ENCODE data around the gene TRIM33.

Gene TRIM33

DNA sequence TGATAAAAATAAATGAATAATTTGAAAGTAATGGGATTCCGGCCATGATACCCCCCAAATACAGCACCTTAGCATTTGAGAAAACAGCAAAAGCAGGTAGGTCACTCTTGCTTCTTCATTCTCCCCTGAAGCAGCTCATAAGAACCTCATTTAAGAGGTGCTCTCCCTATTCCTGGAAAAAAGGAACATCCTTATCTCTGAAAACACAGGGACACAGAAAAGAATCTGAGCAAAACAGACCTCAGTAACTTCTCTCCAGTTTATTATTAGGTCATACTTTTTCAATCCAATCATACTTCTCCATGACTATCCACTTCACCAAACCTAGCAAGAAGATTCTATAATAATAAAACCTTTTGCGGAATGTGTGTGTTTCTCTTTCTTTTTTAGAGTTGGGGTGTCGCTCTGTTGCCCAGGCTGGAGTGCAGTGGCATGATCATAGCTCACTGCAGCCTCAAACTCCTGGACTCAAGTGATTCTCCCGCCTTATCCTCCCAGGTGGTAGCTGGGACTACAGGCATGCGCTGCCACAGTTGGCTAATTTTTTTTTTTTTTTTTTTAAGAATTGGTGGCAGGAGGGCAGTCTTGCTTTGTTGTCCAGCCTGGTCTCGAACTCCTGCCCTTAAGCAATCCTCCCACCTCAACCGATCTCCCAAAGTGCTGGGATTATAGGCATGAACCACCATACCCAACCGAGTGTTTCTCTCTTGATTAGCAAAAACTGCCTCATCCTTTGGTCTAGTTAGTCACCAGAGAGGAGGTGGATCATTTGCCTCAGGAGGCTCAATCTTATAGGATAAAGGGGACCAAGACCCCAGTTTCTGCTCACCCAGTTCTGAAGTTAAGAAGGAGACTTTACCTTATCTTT lies 10.6 kb upstream of the TRIM33 start:
- H3K4me3 ChIP-seq (ENCODE audit: control insufficient read depth, low read depth, low read length) = no peak overlapping the region
- no peak for DNase-seq (ENCODE audit: low read depth)
- TF ChIP-seq, protein P1, sequence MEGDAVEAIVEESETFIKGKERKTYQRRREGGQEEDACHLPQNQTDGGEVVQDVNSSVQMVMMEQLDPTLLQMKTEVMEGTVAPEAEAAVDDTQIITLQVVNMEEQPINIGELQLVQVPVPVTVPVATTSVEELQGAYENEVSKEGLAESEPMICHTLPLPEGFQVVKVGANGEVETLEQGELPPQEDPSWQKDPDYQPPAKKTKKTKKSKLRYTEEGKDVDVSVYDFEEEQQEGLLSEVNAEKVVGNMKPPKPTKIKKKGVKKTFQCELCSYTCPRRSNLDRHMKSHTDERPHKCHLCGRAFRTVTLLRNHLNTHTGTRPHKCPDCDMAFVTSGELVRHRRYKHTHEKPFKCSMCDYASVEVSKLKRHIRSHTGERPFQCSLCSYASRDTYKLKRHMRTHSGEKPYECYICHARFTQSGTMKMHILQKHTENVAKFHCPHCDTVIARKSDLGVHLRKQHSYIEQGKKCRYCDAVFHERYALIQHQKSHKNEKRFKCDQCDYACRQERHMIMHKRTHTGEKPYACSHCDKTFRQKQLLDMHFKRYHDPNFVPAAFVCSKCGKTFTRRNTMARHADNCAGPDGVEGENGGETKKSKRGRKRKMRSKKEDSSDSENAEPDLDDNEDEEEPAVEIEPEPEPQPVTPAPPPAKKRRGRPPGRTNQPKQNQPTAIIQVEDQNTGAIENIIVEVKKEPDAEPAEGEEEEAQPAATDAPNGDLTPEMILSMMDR (conservative IDR thresholded peaks at IDR 0.05; ENCODE audit: control insufficient read depth, insufficient read depth, low read depth, low read length) = no peak

GRCh38 chr1:114517348-114517747 lies 6.3 kb upstream of the TRIM33 start:
- no peak overlapping the region for H3K4me3 ChIP-seq (ENCODE audit: control insufficient read depth, low read depth, low read length)
- TF ChIP-seq, protein P1 (conservative IDR thresholded peaks at IDR 0.05; ENCODE audit: control insufficient read depth, insufficient read depth, low read depth, low read length) = no peak
- peak; percentile 14 for DNase-seq (ENCODE audit: low read depth)

DNA sequence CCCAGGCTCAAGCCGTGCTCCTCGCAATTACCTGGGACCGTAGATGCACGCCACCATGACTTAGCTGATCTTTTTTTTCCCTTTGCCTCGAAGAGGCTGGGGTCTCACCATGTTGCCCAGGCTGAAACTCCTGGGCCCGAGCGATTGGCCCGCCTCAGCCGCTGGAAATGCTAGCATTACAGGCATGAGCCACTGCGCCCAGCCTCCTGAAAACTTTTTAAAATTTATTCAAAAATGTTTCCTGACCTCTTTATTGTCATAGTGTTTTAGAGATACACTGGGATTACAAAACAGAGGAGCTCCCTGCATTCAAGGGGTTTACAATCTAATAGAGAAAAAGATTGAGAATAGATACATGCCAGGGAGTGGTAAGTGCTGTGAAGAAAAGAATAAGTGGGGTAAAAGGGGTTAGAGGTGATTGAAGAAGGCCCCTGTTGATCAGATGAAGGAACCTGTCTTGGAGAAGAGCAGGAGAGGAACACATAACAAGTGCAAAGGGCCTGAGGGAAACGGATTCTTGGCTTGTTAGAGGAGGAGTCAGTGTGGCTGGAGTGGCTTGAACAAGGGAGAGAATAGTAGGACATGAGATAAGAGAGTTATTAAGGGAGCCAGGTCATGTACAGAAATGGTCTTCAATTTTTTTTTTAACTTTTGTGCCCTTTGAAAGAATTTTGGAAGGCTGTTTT lies 1.7 kb upstream of the TRIM33 start:
- no peak for DNase-seq (ENCODE audit: low read depth)
- TF ChIP-seq, protein P1 (conservative IDR thresholded peaks at IDR 0.05; ENCODE audit: control insufficient read depth, insufficient read depth, low read depth, low read length) = no peak
- H3K4me3 ChIP-seq (ENCODE audit: control insufficient read depth, low read depth, low read length) = no peak overlapping the region

GRCh38 chr1:114510274-114511031 lies 550 bp downstream of the TRIM33 start:
- H3K4me3 ChIP-seq (ENCODE audit: control insufficient read depth, low read depth, low read length) = peak overlapping the region; percentile 90
- TF ChIP-seq, protein P1 (conservative IDR thresholded peaks at IDR 0.05; ENCODE audit: control insufficient read depth, insufficient read depth, low read depth, low read length) = no peak
- DNase-seq (ENCODE audit: low read depth) = peak; percentile 12

- peak overlapping the region; percentile 90 for H3K4me3 ChIP-seq (ENCODE audit: control insufficient read depth, low read depth, low read length)
- TF ChIP-seq, protein P1 (conservative IDR thresholded peaks at IDR 0.05; ENCODE audit: control insufficient read depth, insufficient read depth, low read depth, low read length) = no peak
- DNase-seq (ENCODE audit: low read depth) = no peak
Measured at GRCh38 chr1:114509596-114510273, 1.3 kb downstream of the TRIM33 start.

DNA sequence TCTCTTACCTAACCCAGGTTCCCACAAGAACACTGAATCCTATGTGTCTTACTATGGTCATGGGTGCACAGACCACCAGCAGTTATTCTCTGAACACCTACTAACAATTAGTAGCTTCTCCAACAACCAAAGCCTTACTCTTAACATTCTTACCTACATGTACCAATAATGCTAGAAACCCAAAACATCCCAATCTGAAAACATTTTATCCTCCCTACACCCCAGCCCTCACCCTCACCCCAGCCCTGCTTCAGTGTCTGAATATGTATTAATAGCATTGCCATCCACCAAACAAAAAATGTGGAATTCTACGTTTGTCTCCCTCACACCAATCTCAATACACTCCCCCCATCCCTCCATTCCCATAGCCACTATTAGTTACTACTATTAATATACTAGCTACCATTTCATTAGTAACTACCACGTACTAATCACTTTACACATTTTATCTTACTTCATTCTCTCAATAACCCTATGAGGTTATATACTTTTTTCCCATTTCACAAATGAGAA lies 2.6 kb downstream of the TRIM33 start:
- no peak for DNase-seq (ENCODE audit: low read depth)
- TF ChIP-seq, protein P1 (conservative IDR thresholded peaks at IDR 0.05; ENCODE audit: control insufficient read depth, insufficient read depth, low read depth, low read length) = no peak
- no peak overlapping the region for H3K4me3 ChIP-seq (ENCODE audit: control insufficient read depth, low read depth, low read length)

All from fibroblast of mammary gland (primary cell).